ENCODE data around the gene MAPKAP1. TPM values are rescaled to one million over a fixed set of nuclear protein-coding genes. Genes with fewer than 3 reads are reported as not detected.

Gene MAPKAP1
- total RNA-seq, 2 donors from 2014 or later: 53.8 to 72.1 TPM

- peaks cover under 1 to 5% of the 10 kb centered on the region in 2 donors for H3K36me3 Mint-ChIP-seq
- H3K9me3 Mint-ChIP-seq: no peaks in the 10 kb centered on the region
- DNase-seq (ENCODE audit: low spot score in 2 of 2) (no peak), ATAC-seq (no peak)
- no peak overlapping the region for H3K27ac Mint-ChIP-seq
Measured at GRCh38 chr9:125638239-125639045, 68.6 kb downstream of the MAPKAP1 start.

GRCh38 chr9:125637241-125637640 is 69.8 kb downstream of the MAPKAP1 start:
- no peaks in the 10 kb centered on the region for H3K9me3 Mint-ChIP-seq
- no peak for DNase-seq (ENCODE audit: low spot score in 2 of 2)
- peaks cover 0 to 5% of the 10 kb centered on the region in 2 donors for H3K36me3 Mint-ChIP-seq
- no peak for ATAC-seq
- no peak overlapping the region for H3K27ac Mint-ChIP-seq

GRCh38 chr9:125635888-125636287 is 71.1 kb downstream of the MAPKAP1 start:
- H3K36me3 Mint-ChIP-seq: peaks cover 0 to 5% of the 10 kb centered on the region in 2 donors
- H3K9me3 Mint-ChIP-seq: no peaks in the 10 kb centered on the region
- no peak for ATAC-seq
- no peak for DNase-seq (ENCODE audit: low spot score in 2 of 2)
- peak overlapping the region in 1 of 2 donors; percentile 39 for H3K27ac Mint-ChIP-seq

- DNase-seq (ENCODE audit: low spot score in 2 of 2) (no peak), ATAC-seq (no peak)
- H3K9me3 Mint-ChIP-seq: no peaks in the 10 kb centered on the region
- no peak overlapping the region for H3K27ac Mint-ChIP-seq
- H3K36me3 Mint-ChIP-seq: peaks cover 0 to 5% of the 10 kb centered on the region in 2 donors
Measured at GRCh38 chr9:125634040-125634717, 72.8 kb downstream of the MAPKAP1 start.

- Mint-ChIP-seq H3K36me3 (peaks cover 0 to 5% of the 10 kb centered on the region in 2 donors), H3K27ac (peak overlapping the region; percentile 44 to 76), H3K9me3 (no peaks in the 10 kb centered on the region)
- ATAC-seq (no peak), DNase-seq (ENCODE audit: low spot score in 2 of 2) (no peak)
Measured at GRCh38 chr9:125633116-125633745, 73.8 kb downstream of the MAPKAP1 start.

GRCh38 chr9:125632321-125633115 is 74.5 kb downstream of the MAPKAP1 start:
- peak; percentile 82 to 83 for ATAC-seq
- Mint-ChIP-seq H3K9me3 (no peaks in the 10 kb centered on the region), H3K27ac (peak overlapping the region; percentile 44 to 76), H3K36me3 (peaks cover 0 to 5% of the 10 kb centered on the region in 2 donors)
- DNase-seq (ENCODE audit: low spot score in 2 of 2): peak; percentile 35 to 74

- peak in 1 of 2 donors; percentile 33 for DNase-seq (ENCODE audit: low spot score in 2 of 2)
- Mint-ChIP-seq H3K36me3 (peaks cover 0 to 5% of the 10 kb centered on the region in 2 donors), H3K27ac (peak overlapping the region; percentile 29 to 76), H3K9me3 (no peaks in the 10 kb centered on the region)
- ATAC-seq: peak; percentile 44 to 55
Measured at GRCh38 chr9:125631391-125632085, 75.5 kb downstream of the MAPKAP1 start.

GRCh38 chr9:125630436-125630835 is 76.6 kb downstream of the MAPKAP1 start:
- ATAC-seq: no peak
- Mint-ChIP-seq H3K36me3 (peaks cover 0 to 4% of the 10 kb centered on the region in 2 donors), H3K9me3 (no peaks in the 10 kb centered on the region), H3K27ac (no peak overlapping the region)
- no peak for DNase-seq (ENCODE audit: low spot score in 2 of 2)

GRCh38 chr9:125629446-125629845 is 77.6 kb downstream of the MAPKAP1 start:
- no peak for ATAC-seq
- no peak for DNase-seq (ENCODE audit: low spot score in 2 of 2)

GRCh38 chr9:125626187-125626586 is 80.8 kb downstream of the MAPKAP1 start:
- H3K9me3 Mint-ChIP-seq: no peaks in the 10 kb centered on the region
- ATAC-seq: no peak
- no peak overlapping the region for H3K27ac Mint-ChIP-seq
- peaks cover 0 to 5% of the 10 kb centered on the region in 2 donors for H3K36me3 Mint-ChIP-seq
- DNase-seq (ENCODE audit: low spot score in 2 of 2): no peak

More at GRCh38 chr9:125629446-125629845, 77.6 kb downstream of the MAPKAP1 start:
- no peaks in the 10 kb centered on the region for H3K9me3 Mint-ChIP-seq
- H3K27ac Mint-ChIP-seq: no peak overlapping the region
- H3K36me3 Mint-ChIP-seq: no peaks in the 10 kb centered on the region

GRCh38 chr9:125621170-125621569 is 85.8 kb downstream of the MAPKAP1 start:
- no peaks in the 10 kb centered on the region for H3K9me3 Mint-ChIP-seq
- H3K36me3 Mint-ChIP-seq: peaks cover 0 to 5% of the 10 kb centered on the region in 2 donors
- H3K27ac Mint-ChIP-seq: no peak overlapping the region
- ATAC-seq: no peak
- no peak for DNase-seq (ENCODE audit: low spot score in 2 of 2)

GRCh38 chr9:125620216-125620615 is 86.8 kb downstream of the MAPKAP1 start:
- ATAC-seq: no peak
- Mint-ChIP-seq H3K27ac (no peak overlapping the region), H3K36me3 (peaks cover 0 to 5% of the 10 kb centered on the region in 2 donors), H3K9me3 (no peaks in the 10 kb centered on the region)
- no peak for DNase-seq (ENCODE audit: low spot score in 2 of 2)

GRCh38 chr9:125617087-125617486 is 89.9 kb downstream of the MAPKAP1 start:
- no peak for ATAC-seq
- no peak for DNase-seq (ENCODE audit: low spot score in 2 of 2)
- no peak overlapping the region for H3K27ac Mint-ChIP-seq
- peaks cover 0 to 9% of the 10 kb centered on the region in 2 donors for H3K36me3 Mint-ChIP-seq
- no peaks in the 10 kb centered on the region for H3K9me3 Mint-ChIP-seq

GRCh38 chr9:125613141-125613540 is 93.9 kb downstream of the MAPKAP1 start:
- Mint-ChIP-seq H3K36me3 (peaks cover 0 to 17% of the 10 kb centered on the region in 2 donors), H3K27ac (no peak overlapping the region), H3K9me3 (no peaks in the 10 kb centered on the region)
- ATAC-seq: no peak
- DNase-seq (ENCODE audit: low spot score in 2 of 2): no peak

- ATAC-seq: no peak
- no peak for DNase-seq (ENCODE audit: low spot score in 2 of 2)
Measured at GRCh38 chr9:125612616-125613015, 94.4 kb downstream of the MAPKAP1 start.

More at GRCh38 chr9:125612616-125613015, 94.4 kb downstream of the MAPKAP1 start:
- no peaks in the 10 kb centered on the region for H3K9me3 Mint-ChIP-seq
- peaks cover 0 to 17% of the 10 kb centered on the region in 2 donors for H3K36me3 Mint-ChIP-seq
- no peak overlapping the region for H3K27ac Mint-ChIP-seq
